Stimulated activated CD8-positive, alpha-beta memory T cell treated with anti-CD3 and anti-CD28 coated beads, Interleukin-12 subunit alpha, Interleukin-12 subunit beta, amount 100 ng/mL, for 1 hour (primary cell): Measurements from ENCODE around the gene CHMP5.

Experiments used
- DNase-seq: peaks from one replicate; pipeline ENCODE4 v3.0.0-alpha.2; 2020; ENCODE audit warnings: low read depth

CHMP5 gene

GRCh38 chr9:33244137-33244784 lies 20.6 kb upstream of the CHMP5 start:
- no peak for DNase-seq

- DNase-seq, result no peak
Measured at GRCh38 chr9:33245341-33245740, 19.5 kb upstream of the CHMP5 start.

- no peak for DNase-seq
Measured at GRCh38 chr9:33246269-33246860, 18.5 kb upstream of the CHMP5 start.

- no peak for DNase-seq
Measured at GRCh38 chr9:33248606-33249005, 16.2 kb upstream of the CHMP5 start.

GRCh38 chr9:33249087-33249658 lies 15.7 kb upstream of the CHMP5 start:
- DNase-seq, result no peak

- DNase-seq, result no peak
Measured at GRCh38 chr9:33249983-33250382, 14.9 kb upstream of the CHMP5 start.

GRCh38 chr9:33250458-33250995 lies 14.3 kb upstream of the CHMP5 start:
- no peak for DNase-seq

- no peak for DNase-seq
Measured at GRCh38 chr9:33254211-33254610, 10.6 kb upstream of the CHMP5 start.

GRCh38 chr9:33255014-33255413 lies 9.8 kb upstream of the CHMP5 start:
- no peak for DNase-seq

GRCh38 chr9:33255471-33255870 lies 9.4 kb upstream of the CHMP5 start:
- DNase-seq, result no peak

- DNase-seq, result no peak
Measured at GRCh38 chr9:33256236-33256635, 8.6 kb upstream of the CHMP5 start.

- no peak for DNase-seq
Measured at GRCh38 chr9:33257276-33257675, 7.6 kb upstream of the CHMP5 start.

- no peak for DNase-seq
Measured at GRCh38 chr9:33260372-33260771, 4.5 kb upstream of the CHMP5 start.

GRCh38 chr9:33263131-33264002 lies 1.5 kb upstream of the CHMP5 start:
- DNase-seq, result no peak

GRCh38 chr9:33264003-33264472 lies 811 bp upstream of the CHMP5 start:
- no peak for DNase-seq

GRCh38 chr9:33265211-33265865 lies 489 bp downstream of the CHMP5 start:
- DNase-seq, result no peak

GRCh38 chr9:33267151-33267767 lies 2.4 kb downstream of the CHMP5 start:
- no peak for DNase-seq

GRCh38 chr9:33270146-33270545 lies 5.3 kb downstream of the CHMP5 start:
- no peak for DNase-seq

- no peak for DNase-seq
Measured at GRCh38 chr9:33272061-33272460, 7.2 kb downstream of the CHMP5 start.

GRCh38 chr9:33273266-33273971 lies 8.6 kb downstream of the CHMP5 start:
- DNase-seq, result no peak

- DNase-seq, result no peak
Measured at GRCh38 chr9:33273972-33274328, 9.1 kb downstream of the CHMP5 start.
